BE2C (cell line): ENCODE data around the gene MAP3K20.
A peak's percentile ranks its signal among the peaks of the same experiment; 100 is the strongest.

Source experiments
- DNase-seq: peaks from one replicate; pipeline ENCODE4 v3.0.0-alpha.2; 2020
- H3K27me3 ChIP-seq: fragments of 250-450 bp; sonication (Bioruptor Pico); 2 replicates; pipeline ENCODE4 v1.5.1; 2020; ENCODE audit warnings: mild to moderate bottlenecking
- H3K36me3 ChIP-seq: fragments of 250-450 bp; sonication (Bioruptor Pico); 2 replicates; pipeline ENCODE4 v1.5.1; 2020; ENCODE audit warnings: mild to moderate bottlenecking
- H3K4me1 ChIP-seq: fragments of 250-450 bp; sonication (Bioruptor Pico); 2 replicates; pipeline ENCODE4 v1.5.1; 2020
- H3K4me3 ChIP-seq: 2 replicates; pipeline ENCODE4 v1.5.1; 2011; ENCODE audit warnings: low read depth, low read length
- H3K9me3 ChIP-seq: fragments of 250-450 bp; sonication (Bioruptor Pico); 2 replicates; pipeline ENCODE4 v1.5.1; 2020
- CTCF ChIP-seq: IDR thresholded peaks from 2 replicates; pipeline ENCODE4 v1.5.1; 2012; ENCODE audit warnings: mild to moderate bottlenecking, low read depth, low read length

MAP3K20 gene

DNA sequence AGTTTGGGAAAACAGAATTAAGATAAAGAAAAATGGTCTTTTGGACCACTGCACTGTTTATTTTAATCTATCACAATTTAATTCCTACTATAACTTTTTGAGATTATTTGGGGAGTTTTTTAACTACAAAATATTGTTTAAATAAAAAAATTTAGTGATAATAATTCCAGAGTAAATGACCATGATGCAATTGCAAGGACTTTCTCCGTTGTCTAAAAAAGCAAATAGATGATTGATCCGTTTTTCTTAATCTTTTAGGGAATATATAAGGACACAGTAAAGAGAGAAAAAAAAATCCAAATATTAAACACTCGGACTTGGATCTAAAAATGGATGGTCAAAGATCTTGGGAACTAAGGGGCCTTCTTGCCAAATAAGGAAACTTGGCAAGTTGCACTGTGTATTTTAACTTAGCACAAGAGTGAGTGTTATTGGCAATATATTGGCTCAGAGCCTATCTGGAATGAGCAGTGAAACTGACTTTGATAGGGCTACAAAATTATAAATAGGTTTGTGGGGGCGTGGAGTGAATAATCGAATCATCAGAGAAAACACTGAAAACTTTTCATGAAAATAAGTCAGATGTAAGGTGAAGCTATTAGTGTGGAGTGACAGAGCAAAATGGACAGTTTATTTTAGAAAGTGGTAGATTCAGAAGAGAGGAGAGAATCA, 2.0 kb downstream of the MAP3K20 start:
- DNase-seq: no peak
- Histone ChIP-seq H3K9me3 (no peaks in the 10 kb centered on the region), H3K4me1 (no peaks in the 10 kb centered on the region), H3K4me3 (peak overlapping the region; percentile 76), H3K27me3 (no peaks in the 10 kb centered on the region), H3K36me3 (no peaks in the 10 kb centered on the region)
- TF ChIP-seq CTCF: no peak

DNA sequence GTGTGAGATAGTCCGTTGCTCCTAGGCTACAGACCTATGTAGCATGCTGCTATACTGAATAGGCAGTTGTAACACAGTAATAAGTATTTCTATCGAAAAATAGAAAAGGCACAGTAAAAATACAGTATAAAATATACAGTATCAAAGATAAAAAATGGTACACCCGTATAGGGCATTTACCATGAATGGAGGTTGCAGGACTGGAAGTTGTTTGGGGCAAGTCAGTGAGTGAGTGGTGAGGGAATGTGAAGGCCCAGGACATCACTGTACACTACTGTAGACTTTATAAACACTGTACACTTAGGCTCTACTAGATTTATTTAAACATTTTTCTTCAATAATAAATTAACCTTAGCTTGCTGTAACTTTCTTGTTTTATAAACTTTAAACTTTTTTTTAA, 3.5 kb downstream of the MAP3K20 start:
- H3K36me3 ChIP-seq: no peaks in the 10 kb centered on the region
- TF ChIP-seq CTCF: no peak
- H3K4me3 ChIP-seq: no peak overlapping the region
- no peak for DNase-seq
- no peaks in the 10 kb centered on the region for H3K9me3 ChIP-seq
- H3K27me3 ChIP-seq: no peaks in the 10 kb centered on the region
- no peaks in the 10 kb centered on the region for H3K4me1 ChIP-seq

DNA sequence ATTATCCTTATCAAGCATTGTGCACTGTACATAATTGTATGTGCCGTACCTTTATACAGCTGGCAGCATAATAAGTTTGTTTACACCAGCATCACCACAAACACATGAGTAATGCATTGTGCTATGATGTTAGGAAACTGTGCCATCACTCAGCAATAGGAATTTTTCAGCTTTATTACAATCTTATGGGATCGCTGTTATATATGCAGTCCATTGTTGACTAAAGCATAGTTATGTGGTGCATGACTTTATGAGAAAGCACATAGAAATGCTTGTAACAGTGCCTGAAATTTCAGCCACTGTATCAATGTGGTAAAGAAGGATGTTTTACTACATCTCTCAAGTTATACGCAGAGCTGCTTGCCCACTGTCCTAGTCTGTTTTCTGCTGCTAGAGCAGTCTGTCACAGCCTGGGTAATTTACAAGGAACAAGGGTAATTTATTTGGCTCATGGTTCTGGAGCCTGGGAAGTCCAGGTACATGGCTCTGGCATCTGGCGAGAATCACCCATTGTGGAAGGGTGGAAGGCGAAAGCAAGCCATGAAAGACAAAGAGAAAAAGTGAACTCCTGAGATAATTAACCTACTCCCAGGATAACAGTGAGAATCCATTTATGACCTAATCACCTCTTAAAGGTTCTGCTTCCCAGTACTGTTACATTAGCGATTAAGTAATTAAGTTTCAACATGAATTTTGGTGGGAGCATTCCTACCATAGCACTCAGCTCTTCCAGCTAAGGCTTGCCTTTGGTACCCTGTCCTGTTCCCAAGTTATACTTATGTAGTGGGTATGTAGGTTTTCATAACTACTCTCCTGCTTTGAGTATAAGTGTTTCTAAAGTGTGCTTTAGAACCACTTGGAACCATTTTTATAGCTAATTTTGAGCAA, 4.6 kb downstream of the MAP3K20 start:
- DNase-seq: no peak
- Histone ChIP-seq H3K36me3 (no peaks in the 10 kb centered on the region), H3K4me1 (no peaks in the 10 kb centered on the region), H3K4me3 (no peak overlapping the region), H3K9me3 (no peaks in the 10 kb centered on the region), H3K27me3 (no peaks in the 10 kb centered on the region)
- no peak for TF ChIP-seq CTCF

GRCh38 chr2:173086518-173087213, 11.0 kb downstream of the MAP3K20 start:
- Histone ChIP-seq H3K4me1 (no peaks in the 10 kb centered on the region), H3K4me3 (no peak overlapping the region), H3K27me3 (no peaks in the 10 kb centered on the region), H3K36me3 (no peaks in the 10 kb centered on the region), H3K9me3 (no peaks in the 10 kb centered on the region)
- DNase-seq: no peak
- no peak for TF ChIP-seq CTCF

DNA sequence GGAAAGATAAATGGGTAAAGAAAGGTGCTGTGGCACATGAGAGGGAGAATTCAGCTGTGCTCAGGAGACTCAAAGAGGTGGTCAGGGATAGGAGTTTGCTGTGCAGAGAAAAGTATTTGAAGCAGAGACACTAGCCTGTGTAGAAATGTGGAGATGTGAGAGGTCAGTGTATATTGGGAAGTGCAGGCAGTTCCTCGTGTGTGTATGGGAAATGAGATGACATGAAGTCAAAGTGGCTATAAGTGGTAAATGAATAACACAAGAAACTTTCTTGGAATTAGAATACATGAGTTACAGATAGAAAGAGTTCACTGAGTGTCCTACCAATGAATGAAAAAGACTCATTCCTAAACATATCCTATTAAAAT, 11.6 kb downstream of the MAP3K20 start:
- TF ChIP-seq CTCF: no peak
- H3K27me3 ChIP-seq: no peaks in the 10 kb centered on the region

More for the DNA sequence above, 11.6 kb downstream of the MAP3K20 start:
- H3K36me3 ChIP-seq: no peaks in the 10 kb centered on the region
- H3K4me1 ChIP-seq: no peaks in the 10 kb centered on the region
- no peaks in the 10 kb centered on the region for H3K9me3 ChIP-seq
- no peak for DNase-seq
- no peak overlapping the region for H3K4me3 ChIP-seq
